CD4-positive, alpha-beta T cell treated with Interleukin-4 for 4 hours (primary cell): ENCODE results near the gene RHOT2.

ENCODE experiments used
- DNase-seq: peaks from one replicate; pipeline ENCODE4 v3.0.0-alpha.2; 2020

RHOT2 gene

DNA sequence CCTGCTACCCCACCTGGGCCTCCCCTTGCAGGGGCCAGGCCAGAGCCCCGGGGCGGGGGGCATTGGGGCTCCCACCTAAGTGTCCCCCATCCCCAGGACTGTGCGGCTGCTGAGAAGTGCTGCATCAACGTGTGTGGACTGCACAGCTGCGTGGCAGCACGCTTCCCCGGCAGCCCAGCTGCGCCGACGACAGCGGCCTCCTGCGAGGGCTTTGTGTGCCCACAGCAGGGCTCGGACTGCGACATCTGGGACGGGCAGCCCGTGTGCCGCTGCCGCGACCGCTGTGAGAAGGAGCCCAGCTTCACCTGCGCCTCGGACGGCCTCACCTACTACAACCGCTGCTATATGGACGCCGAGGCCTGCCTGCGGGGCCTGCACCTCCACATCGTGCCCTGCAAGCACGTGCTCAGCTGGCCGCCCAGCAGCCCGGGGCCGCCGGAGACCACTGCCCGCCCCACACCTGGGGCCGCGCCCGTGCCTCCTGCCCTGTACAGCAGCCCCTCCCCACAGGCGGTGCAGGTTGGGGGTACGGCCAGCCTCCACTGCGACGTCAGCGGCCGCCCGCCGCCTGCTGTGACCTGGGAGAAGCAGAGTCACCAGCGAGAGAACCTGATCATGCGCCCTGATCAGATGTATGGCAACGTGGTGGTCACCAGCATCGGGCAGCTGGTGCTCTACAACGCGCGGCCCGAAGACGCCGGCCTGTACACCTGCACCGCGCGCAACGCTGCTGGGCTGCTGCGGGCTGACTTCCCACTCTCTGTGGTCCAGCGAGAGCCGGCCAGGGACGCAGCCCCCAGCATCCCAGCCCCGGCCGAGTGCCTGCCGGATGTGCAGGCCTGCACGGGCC lies 35.2 kb upstream of the RHOT2 start:
- DNase-seq: no peak

- DNase-seq: no peak
Observed at GRCh38 chr16:633336-634050, 34.4 kb upstream of the RHOT2 start.

GRCh38 chr16:634051-634670 lies 33.8 kb upstream of the RHOT2 start:
- DNase-seq: no peak

- DNase-seq: no peak
Observed at GRCh38 chr16:634996-635395, 32.9 kb upstream of the RHOT2 start.

DNA sequence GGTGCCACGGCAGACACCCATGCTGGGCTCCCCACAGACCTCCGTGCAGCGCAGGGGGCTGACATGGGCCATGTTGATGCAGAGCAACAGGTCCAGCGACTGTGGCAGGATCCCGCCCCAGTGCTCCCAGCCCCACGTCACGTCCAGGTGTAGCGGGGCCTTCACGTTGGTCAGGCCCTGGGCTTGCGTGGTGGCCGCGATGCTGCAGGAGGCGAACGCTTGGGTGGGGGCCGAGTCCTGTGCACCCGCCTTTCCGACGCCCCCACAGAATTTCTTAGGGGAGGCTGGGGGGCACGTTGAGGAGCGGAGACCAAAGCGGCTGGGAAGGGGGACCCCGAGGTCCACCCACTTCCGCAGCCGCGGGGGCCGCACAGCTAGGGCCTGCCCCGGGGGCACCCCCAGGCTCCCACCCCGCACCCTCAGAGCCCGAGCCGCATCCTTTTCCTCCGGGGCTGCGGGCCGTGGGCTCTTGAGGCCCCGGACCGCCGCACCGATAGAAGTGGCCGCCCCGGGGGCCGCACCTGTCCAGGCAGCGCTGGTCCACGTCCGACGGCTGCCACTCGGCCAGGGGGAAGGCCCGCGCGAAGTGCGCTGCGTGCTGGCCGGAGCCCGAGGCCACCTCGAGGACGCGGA lies 32.2 kb upstream of the RHOT2 start:
- DNase-seq: no peak

DNA sequence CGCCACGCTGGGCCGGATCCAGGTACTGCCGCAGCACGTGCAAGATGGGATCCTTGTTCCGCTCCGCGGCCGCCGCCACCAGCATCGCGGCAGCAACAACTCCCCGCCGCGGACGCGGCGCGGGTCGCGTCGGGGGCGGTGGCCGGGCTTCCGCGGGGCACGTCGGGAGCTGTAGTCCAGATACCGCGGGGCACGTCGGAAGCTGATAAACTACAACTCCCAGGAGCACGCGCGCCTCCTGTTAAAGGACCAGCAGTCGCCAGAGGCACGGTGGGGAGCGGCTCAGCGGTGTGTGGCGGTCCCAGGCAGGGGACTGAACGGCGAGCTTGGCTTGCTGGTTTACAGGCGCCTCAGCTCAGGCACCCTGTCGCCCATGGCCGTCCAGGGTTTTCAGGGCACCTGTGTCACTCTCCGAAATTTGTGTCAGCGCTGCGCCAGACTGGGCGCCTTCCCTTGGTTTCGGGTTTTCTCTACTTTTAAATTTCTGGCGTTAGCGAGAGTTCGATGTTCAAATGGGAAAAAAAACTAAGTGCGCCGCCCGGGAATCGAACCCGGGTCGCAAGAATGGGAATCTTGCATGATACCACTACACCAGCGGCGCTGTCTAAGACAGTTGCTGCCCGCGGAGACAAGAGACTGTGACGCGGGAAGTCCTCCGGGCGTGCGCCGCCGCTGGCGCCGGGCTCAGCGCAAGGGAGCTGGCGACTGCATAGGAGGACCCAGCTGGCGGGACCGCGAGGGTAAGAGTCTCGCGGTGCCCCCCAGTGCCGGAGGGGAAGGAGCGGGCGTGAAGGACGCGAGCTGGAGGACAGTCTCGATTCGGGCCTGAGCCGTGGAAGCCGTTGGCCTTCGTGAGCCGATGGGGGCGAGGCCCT lies 31.5 kb upstream of the RHOT2 start, which contains the start of gene METTL26:
Gene METTL26, minus strand, starts transcription at position 100 of the 875 bp plus-strand sequence. Its CDS starts 15 bp downstream, at position 85.
- peak; percentile 94 for DNase-seq

- peak; percentile 80 for DNase-seq
Observed at GRCh38 chr16:637081-638018, 30.6 kb upstream of the RHOT2 start.

GRCh38 chr16:638034-638543 lies 29.8 kb upstream of the RHOT2 start:
- no peak for DNase-seq

- DNase-seq: no peak
Observed at GRCh38 chr16:638836-639235, 29.1 kb upstream of the RHOT2 start.

DNA sequence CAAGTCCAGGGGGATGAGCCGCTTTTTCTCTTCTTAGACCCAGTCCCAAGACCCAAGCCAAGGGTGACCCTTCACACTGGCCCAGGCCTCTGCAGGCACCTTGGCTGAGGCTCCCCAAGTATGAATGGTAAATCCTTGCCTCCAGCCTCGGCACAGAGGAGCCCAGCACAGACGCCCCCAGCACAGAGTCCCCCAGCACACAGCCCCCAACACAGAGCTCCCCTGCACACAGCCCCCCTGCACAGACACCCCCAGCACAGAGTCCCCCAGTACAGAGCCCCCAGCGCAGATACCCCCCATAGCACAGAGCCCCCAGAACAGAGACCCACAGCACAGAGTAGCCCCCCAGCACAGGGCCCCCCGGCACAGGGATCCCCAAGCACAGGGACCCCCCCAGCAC lies 27.3 kb upstream of the RHOT2 start:
- DNase-seq: no peak

- DNase-seq: peak; percentile 44
Observed at GRCh38 chr16:641326-642188, 26.4 kb upstream of the RHOT2 start, which contains the start of gene MCRIP2. TSS of gene MCRIP2 (plus strand) at chr16:641828. CDS start at chr16:641992, 164 bp downstream.

- DNase-seq: no peak
Observed at GRCh38 chr16:642189-643049, 25.5 kb upstream of the RHOT2 start.

DNA sequence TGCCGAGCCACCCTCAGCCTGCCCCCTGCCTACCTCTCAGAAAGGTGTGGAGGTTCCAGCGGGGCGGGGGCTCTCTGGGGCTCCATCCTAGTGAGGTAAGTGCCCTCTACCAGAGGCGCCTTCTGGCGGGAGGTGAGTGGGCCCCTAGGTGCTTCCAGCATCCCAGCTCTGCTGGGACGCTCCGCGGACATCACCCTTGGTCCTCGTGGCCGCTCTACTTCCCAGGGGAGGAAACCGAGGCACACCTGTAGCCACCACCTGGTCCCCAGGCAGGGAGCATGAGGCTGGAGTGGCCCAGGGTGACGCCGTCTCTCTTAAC lies 24.9 kb upstream of the RHOT2 start:
- no peak for DNase-seq

DNA sequence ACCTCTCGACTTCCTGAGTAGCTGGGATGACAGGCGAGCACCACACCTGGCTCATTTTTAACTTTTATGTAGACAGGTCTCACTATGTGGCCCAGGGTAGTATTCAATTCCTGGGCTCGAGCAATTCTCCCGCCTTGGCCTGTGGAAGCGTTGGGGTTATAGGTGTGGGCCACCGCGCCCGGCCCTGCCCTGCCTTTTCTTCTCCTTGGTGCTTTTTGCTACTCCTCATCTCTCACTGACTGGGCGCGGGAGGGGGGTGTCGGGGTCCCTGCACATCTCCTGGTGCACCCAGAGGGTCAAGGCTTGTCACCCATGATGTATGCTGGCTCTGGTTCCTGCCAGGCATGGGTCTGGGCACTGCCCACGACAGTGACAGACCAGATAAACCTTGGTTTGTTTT lies 23.4 kb upstream of the RHOT2 start:
- DNase-seq: no peak

GRCh38 chr16:645852-646678 lies 21.9 kb upstream of the RHOT2 start:
- no peak for DNase-seq

GRCh38 chr16:646679-647172 lies 21.2 kb upstream of the RHOT2 start:
- no peak for DNase-seq

- no peak for DNase-seq
Observed at GRCh38 chr16:647173-647902, 20.6 kb upstream of the RHOT2 start.
